ENCODE data around the gene ZC3H7A.
"Not testable (repeated sequence)": the region's sequence is repeated elsewhere in the genome, so short reads cannot be mapped to it uniquely, and the experiment has no call there.

ZC3H7A gene

GRCh38 chr16:11835891-11836649, 39.0 kb upstream of the ZC3H7A start:
- TF ChIP-seq, protein P1, sequence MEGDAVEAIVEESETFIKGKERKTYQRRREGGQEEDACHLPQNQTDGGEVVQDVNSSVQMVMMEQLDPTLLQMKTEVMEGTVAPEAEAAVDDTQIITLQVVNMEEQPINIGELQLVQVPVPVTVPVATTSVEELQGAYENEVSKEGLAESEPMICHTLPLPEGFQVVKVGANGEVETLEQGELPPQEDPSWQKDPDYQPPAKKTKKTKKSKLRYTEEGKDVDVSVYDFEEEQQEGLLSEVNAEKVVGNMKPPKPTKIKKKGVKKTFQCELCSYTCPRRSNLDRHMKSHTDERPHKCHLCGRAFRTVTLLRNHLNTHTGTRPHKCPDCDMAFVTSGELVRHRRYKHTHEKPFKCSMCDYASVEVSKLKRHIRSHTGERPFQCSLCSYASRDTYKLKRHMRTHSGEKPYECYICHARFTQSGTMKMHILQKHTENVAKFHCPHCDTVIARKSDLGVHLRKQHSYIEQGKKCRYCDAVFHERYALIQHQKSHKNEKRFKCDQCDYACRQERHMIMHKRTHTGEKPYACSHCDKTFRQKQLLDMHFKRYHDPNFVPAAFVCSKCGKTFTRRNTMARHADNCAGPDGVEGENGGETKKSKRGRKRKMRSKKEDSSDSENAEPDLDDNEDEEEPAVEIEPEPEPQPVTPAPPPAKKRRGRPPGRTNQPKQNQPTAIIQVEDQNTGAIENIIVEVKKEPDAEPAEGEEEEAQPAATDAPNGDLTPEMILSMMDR (conservative IDR thresholded peaks at IDR 0.05; ENCODE audit: low read depth, low read length), result no peak
- DNase-seq (ENCODE audit: low read depth), result peak; percentile 93

DNA sequence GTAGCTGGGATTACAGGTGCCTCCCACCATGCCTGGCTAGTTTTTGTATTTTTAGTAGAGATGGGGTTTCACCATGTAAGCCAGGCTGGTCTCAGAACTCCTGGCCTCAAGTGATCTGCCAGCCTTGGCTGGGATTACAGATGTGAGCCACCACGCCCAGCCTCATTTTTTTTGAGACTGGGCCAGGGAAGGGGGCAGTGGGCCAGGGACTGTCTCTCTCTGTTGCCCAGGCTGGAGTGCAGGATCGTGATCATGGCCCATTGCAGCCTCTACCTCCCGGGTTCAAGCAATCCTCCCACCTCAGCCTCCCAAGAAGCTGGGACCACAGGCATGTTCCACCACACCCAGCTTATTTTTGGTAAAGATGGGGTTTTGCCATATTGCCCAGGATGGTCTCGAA, 38.3 kb upstream of the ZC3H7A start:
- TF ChIP-seq, protein P1 (conservative IDR thresholded peaks at IDR 0.05; ENCODE audit: low read depth, low read length), result no peak

More at GRCh38 chr16:11835891-11836649, 39.0 kb upstream of the ZC3H7A start:
- no peak overlapping the region for H3K4me3 ChIP-seq (ENCODE audit: low read depth, low read length)

DNA sequence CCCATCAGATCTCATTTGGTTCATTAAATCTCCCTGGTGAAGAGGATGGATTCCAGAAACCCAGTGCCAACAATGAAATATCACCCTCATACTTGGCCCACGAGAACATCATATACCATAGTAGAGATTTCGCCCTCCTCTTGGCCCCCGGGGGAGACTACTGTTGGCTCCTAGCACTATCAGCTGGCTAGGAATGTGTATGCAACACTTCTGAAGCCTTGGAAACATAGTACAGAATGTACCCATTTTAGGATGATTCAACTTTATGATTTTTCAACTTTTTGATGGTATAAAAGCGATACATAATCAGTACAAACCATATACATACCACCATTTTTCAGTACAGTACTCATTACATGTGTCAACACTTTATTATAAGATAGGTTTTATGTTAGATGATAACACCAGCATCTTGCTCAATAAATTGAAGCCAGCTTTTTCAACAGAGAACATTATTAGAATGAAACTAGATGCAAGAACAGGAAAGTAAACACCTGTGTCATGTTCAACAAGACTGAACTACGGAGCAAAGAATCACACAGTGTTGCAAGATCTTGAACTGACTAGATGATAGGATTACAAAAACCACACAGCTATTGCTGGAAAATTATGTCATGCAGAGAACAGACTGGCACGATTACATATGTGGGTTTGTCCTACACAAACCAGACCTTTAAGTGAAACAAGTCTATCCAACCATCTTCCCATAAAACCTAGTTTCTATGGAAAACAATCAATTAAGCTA, 37.1 kb upstream of the ZC3H7A start:
- no peak overlapping the region for H3K4me3 ChIP-seq (ENCODE audit: low read depth, low read length)
- TF ChIP-seq, protein P1 (conservative IDR thresholded peaks at IDR 0.05; ENCODE audit: low read depth, low read length), result no peak
- peak; percentile 97 for DNase-seq (ENCODE audit: low read depth)

More for the DNA sequence above, 38.3 kb upstream of the ZC3H7A start:
- H3K4me3 ChIP-seq (ENCODE audit: low read depth, low read length), result no peak overlapping the region
- DNase-seq (ENCODE audit: low read depth), result no peak

- TF ChIP-seq, protein P1 (conservative IDR thresholded peaks at IDR 0.05; ENCODE audit: low read depth, low read length), result no peak
- no peak for DNase-seq (ENCODE audit: low read depth)
- no peak overlapping the region for H3K4me3 ChIP-seq (ENCODE audit: low read depth, low read length)
Measured at GRCh38 chr16:11828696-11829095, 31.6 kb upstream of the ZC3H7A start.

DNA sequence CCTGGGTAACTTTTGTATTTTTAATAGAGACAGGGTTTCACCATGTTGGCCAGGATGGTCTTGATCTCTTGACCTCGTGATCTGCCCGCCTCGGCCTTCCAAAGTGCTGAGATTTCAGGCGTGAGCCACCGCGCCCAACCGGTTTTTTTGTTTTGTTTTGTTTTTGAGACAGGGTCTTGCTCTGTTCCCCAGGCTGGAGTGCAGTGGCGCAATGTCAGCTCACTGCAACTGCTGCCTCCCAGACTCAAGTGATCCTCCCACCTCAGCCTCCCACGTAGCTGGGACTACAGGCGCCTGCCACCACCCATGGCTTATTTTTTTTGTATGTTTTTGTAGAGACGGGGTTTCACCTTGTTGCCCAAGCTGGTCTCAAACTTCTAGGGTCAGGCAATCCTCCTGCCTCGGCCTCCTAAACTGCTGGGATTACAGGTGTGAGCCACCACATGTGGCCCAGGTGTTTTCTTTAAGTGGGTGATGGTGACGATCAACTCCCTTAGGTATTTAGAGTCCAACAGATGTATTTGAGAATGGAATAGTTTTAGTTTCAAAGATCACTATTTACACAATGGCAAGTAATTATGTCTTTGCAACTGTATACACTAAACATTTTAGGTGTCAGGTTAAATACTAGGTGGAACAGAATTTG, 28.6 kb upstream of the ZC3H7A start:
- H3K4me3 ChIP-seq (ENCODE audit: low read depth, low read length); DNase-seq (ENCODE audit: low read depth): not testable (repeated sequence)

- DNase-seq (ENCODE audit: low read depth), result no peak
- H3K4me3 ChIP-seq (ENCODE audit: low read depth, low read length), result no peak overlapping the region
- TF ChIP-seq, protein P1 (conservative IDR thresholded peaks at IDR 0.05; ENCODE audit: low read depth, low read length), result no peak
Measured at GRCh38 chr16:11824362-11824761, 27.3 kb upstream of the ZC3H7A start.

DNA sequence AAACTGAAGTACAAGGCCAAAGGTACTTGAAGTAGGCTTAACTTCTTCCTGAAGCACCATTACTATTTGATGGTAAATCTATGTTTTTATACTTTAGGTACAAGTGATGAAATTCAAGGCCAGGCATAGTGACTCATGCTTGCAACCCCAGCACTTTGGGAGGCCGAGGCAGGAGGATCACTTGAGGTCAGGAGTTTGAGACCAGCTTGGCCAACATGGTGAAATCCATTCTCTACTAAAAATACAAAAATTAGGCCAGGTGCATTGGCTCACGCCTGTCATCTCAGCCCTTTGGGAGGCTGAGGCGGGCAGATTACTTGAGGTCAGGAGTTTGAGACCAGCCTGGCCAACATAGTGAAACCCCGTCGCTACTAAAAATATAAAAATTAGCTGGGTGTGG, 26.6 kb upstream of the ZC3H7A start:
- not testable (repeated sequence) for DNase-seq (ENCODE audit: low read depth); H3K4me3 ChIP-seq (ENCODE audit: low read depth, low read length)

Data from choroid plexus epithelial cell (primary cell).